ENCODE results near the gene WFDC5.

The WFDC5 gene

DNA sequence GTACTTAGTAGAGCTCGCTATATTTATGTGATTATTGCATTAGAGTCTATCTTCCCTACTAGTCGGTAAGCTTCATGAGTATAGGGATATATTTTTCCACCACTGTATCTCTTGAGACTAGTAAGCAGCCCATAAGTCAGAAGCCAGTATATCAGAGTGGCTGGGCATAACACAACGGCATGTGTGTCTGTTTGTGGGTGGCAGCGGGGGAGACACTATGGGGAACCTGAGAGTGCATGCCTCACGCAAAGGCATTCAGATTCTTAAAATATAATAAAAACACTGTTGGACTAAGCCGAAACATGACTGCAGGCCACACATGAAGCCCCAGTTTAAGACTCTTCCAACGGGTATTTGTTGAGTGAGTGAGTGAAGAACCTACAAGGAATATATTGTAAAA, 22.1 kb downstream of the WFDC5 start:
- no peak for TF ChIP-seq CREB1 (IDR thresholded peaks at IDR 0.05; ENCODE audit: low read depth)
- no peak for TF ChIP-seq RAD21 (IDR thresholded peaks at IDR 0.05; ENCODE audit: low read depth)
- TF ChIP-seq, protein P1, sequence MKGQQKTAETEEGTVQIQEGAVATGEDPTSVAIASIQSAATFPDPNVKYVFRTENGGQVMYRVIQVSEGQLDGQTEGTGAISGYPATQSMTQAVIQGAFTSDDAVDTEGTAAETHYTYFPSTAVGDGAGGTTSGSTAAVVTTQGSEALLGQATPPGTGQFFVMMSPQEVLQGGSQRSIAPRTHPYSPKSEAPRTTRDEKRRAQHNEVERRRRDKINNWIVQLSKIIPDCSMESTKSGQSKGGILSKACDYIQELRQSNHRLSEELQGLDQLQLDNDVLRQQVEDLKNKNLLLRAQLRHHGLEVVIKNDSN (IDR thresholded peaks at IDR 0.05), result no peak
- TF ChIP-seq FOXM1 (IDR thresholded peaks at IDR 0.05; ENCODE audit: borderline replicate concordance, low read depth), result no peak
- no peak for TF ChIP-seq CEBPB (IDR thresholded peaks at IDR 0.05)
- TF ChIP-seq NFIC (IDR thresholded peaks at IDR 0.05), result no peak

DNA sequence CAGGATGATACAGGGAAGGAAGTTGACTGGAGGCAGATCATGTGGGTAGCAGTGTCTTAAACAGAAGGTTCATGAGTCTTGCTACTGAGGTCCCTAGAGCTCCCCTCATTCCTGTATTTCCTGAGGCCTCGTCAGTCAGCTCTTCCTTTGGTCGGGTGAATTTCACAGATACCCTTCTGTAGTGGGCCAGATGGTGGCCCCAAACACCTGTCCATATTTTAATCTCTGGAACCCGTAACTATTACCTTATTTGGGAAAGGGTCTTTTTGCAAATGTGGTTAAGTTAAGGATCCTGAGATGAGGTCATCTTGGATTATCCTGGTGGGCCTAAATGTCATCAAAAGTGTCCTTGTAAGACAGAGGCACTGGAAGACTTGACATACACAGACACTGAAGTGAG, 23.6 kb downstream of the WFDC5 start:
- TF ChIP-seq FOXM1 (IDR thresholded peaks at IDR 0.05; ENCODE audit: borderline replicate concordance, low read depth), result no peak
- no peak for TF ChIP-seq EGR1 (IDR thresholded peaks at IDR 0.05)
- TF ChIP-seq, protein P1 (IDR thresholded peaks at IDR 0.05), result no peak
- TF ChIP-seq CREB1 (IDR thresholded peaks at IDR 0.05; ENCODE audit: low read depth), result no peak
- no peak for TF ChIP-seq RAD21 (IDR thresholded peaks at IDR 0.05; ENCODE audit: low read depth)
- TF ChIP-seq YY1 (IDR thresholded peaks at IDR 0.05; ENCODE audit: low read depth), result no peak
- TF ChIP-seq ZBTB7A (IDR thresholded peaks at IDR 0.05; ENCODE audit: low read depth), result no peak
- TF ChIP-seq TCF12 (IDR thresholded peaks at IDR 0.05; ENCODE audit: low read depth), result no peak
- no peak for TF ChIP-seq TEAD4 (IDR thresholded peaks at IDR 0.05)
- TF ChIP-seq, protein P2, sequence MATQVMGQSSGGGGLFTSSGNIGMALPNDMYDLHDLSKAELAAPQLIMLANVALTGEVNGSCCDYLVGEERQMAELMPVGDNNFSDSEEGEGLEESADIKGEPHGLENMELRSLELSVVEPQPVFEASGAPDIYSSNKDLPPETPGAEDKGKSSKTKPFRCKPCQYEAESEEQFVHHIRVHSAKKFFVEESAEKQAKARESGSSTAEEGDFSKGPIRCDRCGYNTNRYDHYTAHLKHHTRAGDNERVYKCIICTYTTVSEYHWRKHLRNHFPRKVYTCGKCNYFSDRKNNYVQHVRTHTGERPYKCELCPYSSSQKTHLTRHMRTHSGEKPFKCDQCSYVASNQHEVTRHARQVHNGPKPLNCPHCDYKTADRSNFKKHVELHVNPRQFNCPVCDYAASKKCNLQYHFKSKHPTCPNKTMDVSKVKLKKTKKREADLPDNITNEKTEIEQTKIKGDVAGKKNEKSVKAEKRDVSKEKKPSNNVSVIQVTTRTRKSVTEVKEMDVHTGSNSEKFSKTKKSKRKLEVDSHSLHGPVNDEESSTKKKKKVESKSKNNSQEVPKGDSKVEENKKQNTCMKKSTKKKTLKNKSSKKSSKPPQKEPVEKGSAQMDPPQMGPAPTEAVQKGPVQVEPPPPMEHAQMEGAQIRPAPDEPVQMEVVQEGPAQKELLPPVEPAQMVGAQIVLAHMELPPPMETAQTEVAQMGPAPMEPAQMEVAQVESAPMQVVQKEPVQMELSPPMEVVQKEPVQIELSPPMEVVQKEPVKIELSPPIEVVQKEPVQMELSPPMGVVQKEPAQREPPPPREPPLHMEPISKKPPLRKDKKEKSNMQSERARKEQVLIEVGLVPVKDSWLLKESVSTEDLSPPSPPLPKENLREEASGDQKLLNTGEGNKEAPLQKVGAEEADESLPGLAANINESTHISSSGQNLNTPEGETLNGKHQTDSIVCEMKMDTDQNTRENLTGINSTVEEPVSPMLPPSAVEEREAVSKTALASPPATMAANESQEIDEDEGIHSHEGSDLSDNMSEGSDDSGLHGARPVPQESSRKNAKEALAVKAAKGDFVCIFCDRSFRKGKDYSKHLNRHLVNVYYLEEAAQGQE (IDR thresholded peaks at IDR 0.05; ENCODE audit: low read depth), result no peak
- TF ChIP-seq, protein P3, sequence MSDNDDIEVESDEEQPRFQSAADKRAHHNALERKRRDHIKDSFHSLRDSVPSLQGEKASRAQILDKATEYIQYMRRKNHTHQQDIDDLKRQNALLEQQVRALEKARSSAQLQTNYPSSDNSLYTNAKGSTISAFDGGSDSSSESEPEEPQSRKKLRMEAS (IDR thresholded peaks at IDR 0.05), result no peak
- TF ChIP-seq EP300 (IDR thresholded peaks at IDR 0.05; ENCODE audit: borderline replicate concordance), result no peak
- TF ChIP-seq NFIC (IDR thresholded peaks at IDR 0.05), result no peak

DNA sequence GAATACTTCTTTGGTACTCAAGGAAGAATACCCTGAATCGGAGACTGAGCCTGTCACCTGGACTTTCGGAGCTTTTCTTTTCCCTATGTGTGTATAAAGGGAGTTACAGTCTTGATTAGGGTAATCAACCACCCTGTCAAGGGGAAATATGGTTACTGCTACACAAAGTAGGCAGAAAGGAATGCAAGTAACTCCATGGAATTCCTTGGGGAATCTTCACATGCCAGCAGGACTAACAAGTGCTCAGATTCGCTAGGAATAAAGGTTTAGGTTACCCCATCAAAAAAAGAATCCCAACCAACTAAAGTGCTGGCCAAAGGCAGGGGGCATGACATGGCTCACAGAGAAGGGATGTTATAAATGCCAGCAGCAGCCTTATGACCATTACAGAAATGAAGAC, 24.5 kb downstream of the WFDC5 start:
- no peak for TF ChIP-seq EP300 (IDR thresholded peaks at IDR 0.05; ENCODE audit: borderline replicate concordance)
- TF ChIP-seq CEBPB (IDR thresholded peaks at IDR 0.05), result no peak
- TF ChIP-seq, protein P2 (IDR thresholded peaks at IDR 0.05; ENCODE audit: low read depth), result no peak
- TF ChIP-seq TAF1 (IDR thresholded peaks at IDR 0.05; ENCODE audit: low read depth), result no peak
- TF ChIP-seq YY1 (IDR thresholded peaks at IDR 0.05; ENCODE audit: low read depth), result no peak
- TF ChIP-seq CREB1 (IDR thresholded peaks at IDR 0.05; ENCODE audit: low read depth), result no peak
- no peak for TF ChIP-seq EGR1 (IDR thresholded peaks at IDR 0.05)
- TF ChIP-seq FOXM1 (IDR thresholded peaks at IDR 0.05; ENCODE audit: borderline replicate concordance, low read depth), result no peak
- no peak for TF ChIP-seq TEAD4 (IDR thresholded peaks at IDR 0.05)
- TF ChIP-seq RAD21 (IDR thresholded peaks at IDR 0.05; ENCODE audit: low read depth), result no peak
- TF ChIP-seq, protein P1 (IDR thresholded peaks at IDR 0.05), result no peak

DNA sequence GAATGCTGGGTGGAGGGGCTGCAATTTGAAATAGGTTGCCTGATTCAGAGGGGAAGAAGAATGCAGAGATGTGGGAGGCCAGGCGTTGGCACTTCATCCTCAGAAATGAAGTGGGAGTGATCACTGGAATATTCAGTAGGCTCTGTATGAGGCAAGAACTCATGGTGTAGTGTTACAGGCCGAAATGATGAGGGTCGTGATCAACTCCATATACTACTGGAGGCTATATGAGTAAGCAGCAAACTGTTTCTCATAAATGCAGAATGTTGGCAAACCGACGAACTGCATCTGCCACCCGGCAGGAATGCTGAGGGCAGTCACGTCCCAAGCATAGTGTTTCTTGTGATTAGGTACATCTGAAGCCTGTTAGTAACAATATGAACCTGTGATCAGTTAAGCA, 26.7 kb downstream of the WFDC5 start:
- TF ChIP-seq CEBPB (IDR thresholded peaks at IDR 0.05) (no peak), NFIC (IDR thresholded peaks at IDR 0.05) (no peak), FOXM1 (IDR thresholded peaks at IDR 0.05; ENCODE audit: borderline replicate concordance, low read depth) (no peak), YY1 (IDR thresholded peaks at IDR 0.05; ENCODE audit: low read depth) (no peak), EP300 (IDR thresholded peaks at IDR 0.05; ENCODE audit: borderline replicate concordance) (no peak), TAF1 (IDR thresholded peaks at IDR 0.05; ENCODE audit: low read depth) (no peak), CREB1 (IDR thresholded peaks at IDR 0.05; ENCODE audit: low read depth) (no peak), EGR1 (IDR thresholded peaks at IDR 0.05) (no peak), ZBTB7A (IDR thresholded peaks at IDR 0.05; ENCODE audit: low read depth) (no peak), RAD21 (IDR thresholded peaks at IDR 0.05; ENCODE audit: low read depth) (no peak), TCF12 (IDR thresholded peaks at IDR 0.05; ENCODE audit: low read depth) (no peak), TEAD4 (IDR thresholded peaks at IDR 0.05) (no peak)
- TF ChIP-seq, protein P3 (IDR thresholded peaks at IDR 0.05), result no peak
- TF ChIP-seq, protein P1 (IDR thresholded peaks at IDR 0.05), result no peak
- TF ChIP-seq, protein P2 (IDR thresholded peaks at IDR 0.05; ENCODE audit: low read depth), result no peak

Measured in Ishikawa (cell line).